Mesenchymal stem cell (in vitro differentiated cells and primary cell): ENCODE measurements around the gene PAPPA2.
A peak's percentile ranks its signal among the peaks of the same experiment; 100 is the strongest.
"Not testable (repeated sequence)": the region's sequence is repeated elsewhere in the genome, so short reads cannot be mapped to it uniquely, and the experiment has no call there.

Source experiments
- DNase-seq: peaks from one replicate; pipeline ENCODE4 v3.0.0-alpha.2; 2013
- H2AFZ ChIP-seq: one replicate; pipeline ENCODE4 v1.6.1; 2013; ENCODE audit warnings: low read depth, mild to moderate bottlenecking, control low read depth, inconsistent platforms, low read length, moderate library complexity
- H2AK5ac ChIP-seq: 2 replicates; pipeline ENCODE4 v1.6.1; 2013; ENCODE audit warnings: low read length, moderate library complexity, mild to moderate bottlenecking, inconsistent platforms; ENCODE audit not compliant: severe bottlenecking
- H2BK120ac ChIP-seq: one replicate; pipeline ENCODE4 v1.6.1; 2013; ENCODE audit warnings: low read depth, mild to moderate bottlenecking, inconsistent platforms, low read length, moderate library complexity
- H2BK12ac ChIP-seq, 2 experiments: one replicate each; pipeline ENCODE4 v1.6.1; 2013; ENCODE audit warnings: inconsistent platforms in 2 of 2, low read length in 2 of 2, mild to moderate bottlenecking in 2 of 2, moderate library complexity in 2 of 2, control low read depth in 1 of 2
- H2BK15ac ChIP-seq: one replicate; pipeline ENCODE4 v1.6.1; 2013; ENCODE audit warnings: mild to moderate bottlenecking, low read depth, inconsistent platforms; ENCODE audit not compliant: poor library complexity, severe bottlenecking
- H2BK5ac ChIP-seq: 2 replicates; pipeline ENCODE4 v1.6.1; 2013; ENCODE audit warnings: low read depth, mild to moderate bottlenecking, low read length, control low read depth, inconsistent platforms; ENCODE audit not compliant: poor library complexity, severe bottlenecking
- H3K14ac ChIP-seq, 2 experiments: one replicate each; pipeline ENCODE4 v1.6.1; 2013; ENCODE audit warnings: inconsistent platforms in 2 of 2, low read length in 2 of 2, control low read depth in 1 of 2, mild to moderate bottlenecking in 1 of 2, moderate library complexity in 1 of 2
- H3K18ac ChIP-seq, 2 experiments: one replicate each; pipeline ENCODE4 v1.6.1; 2013; ENCODE audit warnings: inconsistent platforms in 2 of 2, low read length in 2 of 2, control low read depth in 1 of 2, low read depth in 1 of 2, mild to moderate bottlenecking in 1 of 2
- H3K23ac ChIP-seq, 2 experiments: one replicate each; pipeline ENCODE4 v1.6.1; 2013; ENCODE audit warnings: inconsistent platforms in 2 of 2, low read length in 2 of 2, mild to moderate bottlenecking in 2 of 2, moderate library complexity in 2 of 2, control low read depth in 1 of 2
- H3K27ac ChIP-seq: 2 replicates; pipeline ENCODE4 v1.5.1; 2013; ENCODE audit warnings: mild to moderate bottlenecking, moderate library complexity, low read length, control low read depth, inconsistent platforms; ENCODE audit not compliant: poor library complexity, severe bottlenecking
- H3K27me3 ChIP-seq, 2 experiments: 2 replicates each; pipeline versions ENCODE4 v1.6.1 to v1.7.0; 2013; ENCODE audit warnings: low read length in 2 of 2, mild to moderate bottlenecking in 2 of 2, moderate library complexity in 2 of 2, control low read depth in 1 of 2, inconsistent platforms in 1 of 2; ENCODE audit not compliant: control insufficient read depth in 1 of 2, insufficient read depth in 1 of 2
- H3K36me3 ChIP-seq, 2 experiments: 2 replicates each; pipeline versions ENCODE4 v1.6.1 to v1.7.0; 2013; ENCODE audit warnings: low read length in 2 of 2, control low read depth in 1 of 2, inconsistent platforms in 1 of 2, low read depth in 1 of 2, mild to moderate bottlenecking in 1 of 2; ENCODE audit not compliant: insufficient read depth in 2 of 2, control insufficient read depth in 1 of 2
- H3K4ac ChIP-seq, 2 experiments: one replicate each; pipeline ENCODE4 v1.6.1; 2013; ENCODE audit warnings: inconsistent platforms in 2 of 2, low read length in 2 of 2, mild to moderate bottlenecking in 2 of 2, moderate library complexity in 2 of 2, control low read depth in 1 of 2, low read depth in 1 of 2
- H3K4me1 ChIP-seq: 2 replicates; pipeline ENCODE4 v1.6.1; 2013; ENCODE audit warnings: low read depth, low read length, control low read depth; ENCODE audit not compliant: control insufficient read depth, insufficient read depth
- H3K4me2 ChIP-seq: 2 replicates; pipeline ENCODE4 v1.6.1; 2013; ENCODE audit warnings: low read length, mild to moderate bottlenecking, inconsistent platforms; ENCODE audit not compliant: poor library complexity, severe bottlenecking
- H3K4me3 ChIP-seq, 2 experiments: 2 replicates each; pipeline versions ENCODE4 v1.5.1 to v1.7.0; 2013; ENCODE audit warnings: low read length in 2 of 2, mild to moderate bottlenecking in 2 of 2, control low read depth in 1 of 2, low read depth in 1 of 2; ENCODE audit not compliant: insufficient read depth in 1 of 2
- H3K79me1 ChIP-seq: replicated peaks from 2 replicates; pipeline ENCODE4 v1.6.1; 2013; ENCODE audit warnings: mild to moderate bottlenecking, control low read depth, low read length, inconsistent platforms; ENCODE audit not compliant: poor library complexity, severe bottlenecking
- H3K9ac ChIP-seq: 2 replicates; pipeline ENCODE4 v1.7.0; 2013; ENCODE audit warnings: mild to moderate bottlenecking, low read length, moderate library complexity
- H3K9me3 ChIP-seq: 2 replicates; pipeline ENCODE4 v1.7.0; 2013; ENCODE audit warnings: mild to moderate bottlenecking, low read length; ENCODE audit not compliant: control insufficient read depth
- H4K8ac ChIP-seq: one replicate; pipeline ENCODE4 v1.6.1; 2013; ENCODE audit warnings: inconsistent platforms, mild to moderate bottlenecking, low read length, moderate library complexity
- H4K91ac ChIP-seq: one replicate; pipeline ENCODE4 v1.6.1; 2013; ENCODE audit warnings: mild to moderate bottlenecking, low read length, inconsistent platforms
- WGBS: methylation state at CpG from one replicate; pipeline ENCODE4 v1.1.7; 2013; ENCODE audit warnings: mixed read lengths; 5-methylcytosine and 5-hydroxymethylcytosine counted together

The PAPPA2 gene

DNA sequence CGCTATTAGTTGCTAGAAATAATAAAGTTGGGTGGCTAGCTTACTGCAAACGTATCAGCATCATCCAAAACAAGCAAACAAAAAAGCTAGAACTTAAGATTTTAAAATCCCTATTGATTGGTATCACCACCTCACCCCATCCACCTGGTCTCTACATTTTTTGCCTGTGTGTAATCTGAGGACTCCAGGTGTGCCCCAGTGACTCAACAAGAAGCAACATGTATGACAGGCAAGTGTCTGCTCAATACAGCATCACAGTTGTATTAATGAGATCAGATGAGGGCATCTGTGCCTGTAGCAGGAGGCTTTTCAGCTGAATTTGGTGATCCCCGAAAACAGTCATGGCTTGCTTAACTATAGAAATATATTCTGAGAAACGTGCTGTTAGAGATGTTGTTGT, 14.6 kb upstream of the PAPPA2 start:
- H3K4me1 ChIP-seq = no peaks in the 10 kb centered on the region
- no peak overlapping the region for H3K27ac ChIP-seq
- no peak overlapping the region for H2AK5ac ChIP-seq
- no peak overlapping the region for H3K4me2 ChIP-seq
- DNase-seq = no peak
- no peaks in the 10 kb centered on the region for H3K27me3 ChIP-seq
- H3K9ac ChIP-seq = no peak overlapping the region
- H3K18ac ChIP-seq = no peak overlapping the region
- H3K79me1 ChIP-seq = no peaks in the 10 kb centered on the region
- H2BK120ac ChIP-seq = no peak overlapping the region
- H3K36me3 ChIP-seq = no peaks in the 10 kb centered on the region
- WGBS = 73% methylated on average over 3 of the region's 4 CpGs
- H2BK5ac ChIP-seq = no peak overlapping the region
- H3K4me3 ChIP-seq = no peak overlapping the region
- no peak overlapping the region for H2BK15ac ChIP-seq
- H4K8ac ChIP-seq = no peak overlapping the region
- H2BK12ac ChIP-seq = no peak overlapping the region
- no peak overlapping the region for H3K4ac ChIP-seq
- no peak overlapping the region for H2AFZ ChIP-seq
- H3K14ac ChIP-seq = no peak overlapping the region
- no peak overlapping the region for H4K91ac ChIP-seq
- no peak overlapping the region for H3K23ac ChIP-seq
- H3K9me3 ChIP-seq = peaks cover 4% of the 10 kb centered on the region

DNA sequence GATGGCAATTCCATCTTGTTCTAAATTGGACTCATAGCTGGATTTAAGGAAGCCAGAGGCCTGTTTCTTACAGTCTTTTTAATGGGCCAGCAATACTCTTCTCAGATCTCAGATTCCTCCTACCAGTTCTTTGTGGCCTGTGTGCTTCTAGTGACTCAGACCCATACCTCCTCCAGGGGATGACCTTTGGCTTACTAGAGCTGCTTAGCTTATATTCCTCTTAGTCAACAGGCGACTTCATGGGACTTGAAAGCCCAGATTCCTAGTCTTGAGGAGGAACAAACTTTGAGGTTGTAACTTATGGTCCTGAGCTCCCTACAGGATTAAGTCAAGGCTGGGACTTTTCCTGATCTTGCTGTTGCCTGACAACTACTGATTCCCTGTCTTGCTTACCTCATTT, 12.4 kb upstream of the PAPPA2 start:
- Histone ChIP-seq H3K4me1 (no peaks in the 10 kb centered on the region), H3K18ac (no peak overlapping the region), H3K4ac (no peak overlapping the region), H3K36me3 (no peaks in the 10 kb centered on the region), H3K27ac (no peak overlapping the region), H2AK5ac (no peak overlapping the region), H3K79me1 (no peaks in the 10 kb centered on the region), H3K27me3 (no peaks in the 10 kb centered on the region), H2AFZ (no peak overlapping the region), H3K14ac (no peak overlapping the region), H2BK120ac (no peak overlapping the region), H2BK5ac (no peak overlapping the region), H3K23ac (no peak overlapping the region), H3K9me3 (peaks cover 4% of the 10 kb centered on the region), H4K91ac (no peak overlapping the region), H3K4me2 (no peak overlapping the region), H4K8ac (no peak overlapping the region), H3K9ac (no peak overlapping the region), H2BK12ac (no peak overlapping the region), H2BK15ac (no peak overlapping the region), H3K4me3 (no peak overlapping the region)
- peak; percentile 37 for DNase-seq
- WGBS = 14% methylated on average over 1 of the region's 1 CpG

DNA sequence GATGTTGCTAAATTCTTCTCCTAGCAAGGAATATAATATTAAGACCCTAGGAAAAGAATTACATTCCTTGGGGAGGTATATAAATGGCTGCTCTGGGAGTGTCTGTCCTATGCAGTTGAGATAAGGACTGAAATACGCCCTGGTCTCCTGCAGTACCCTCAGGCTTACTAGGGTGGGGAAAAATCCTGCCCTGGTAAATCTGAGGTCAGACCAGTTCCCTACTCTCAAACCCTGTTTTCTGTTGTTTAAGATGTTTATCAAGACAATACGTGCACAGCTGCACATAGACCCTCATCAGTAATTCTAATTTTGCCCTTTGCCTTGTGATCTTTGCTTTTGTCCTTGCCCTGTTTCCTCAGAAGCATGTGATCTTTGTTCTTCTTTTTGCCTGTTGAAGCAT, 11.2 kb upstream of the PAPPA2 start:
- H3K4me3 ChIP-seq, H3K4me2 ChIP-seq, H3K36me3 ChIP-seq, DNase-seq, H4K8ac ChIP-seq, H2AK5ac ChIP-seq, H2BK120ac ChIP-seq, H3K23ac ChIP-seq, H3K4ac ChIP-seq, H3K14ac ChIP-seq, H2BK5ac ChIP-seq, H2BK15ac ChIP-seq, H3K79me1 ChIP-seq, H3K4me1 ChIP-seq, H3K18ac ChIP-seq, H4K91ac ChIP-seq, H3K9ac ChIP-seq, H3K27ac ChIP-seq, H3K27me3 ChIP-seq, H3K9me3 ChIP-seq, H2BK12ac ChIP-seq, H2AFZ ChIP-seq: not testable (repeated sequence)
- WGBS = 62% methylated on average over 2 of the region's 2 CpGs

DNA sequence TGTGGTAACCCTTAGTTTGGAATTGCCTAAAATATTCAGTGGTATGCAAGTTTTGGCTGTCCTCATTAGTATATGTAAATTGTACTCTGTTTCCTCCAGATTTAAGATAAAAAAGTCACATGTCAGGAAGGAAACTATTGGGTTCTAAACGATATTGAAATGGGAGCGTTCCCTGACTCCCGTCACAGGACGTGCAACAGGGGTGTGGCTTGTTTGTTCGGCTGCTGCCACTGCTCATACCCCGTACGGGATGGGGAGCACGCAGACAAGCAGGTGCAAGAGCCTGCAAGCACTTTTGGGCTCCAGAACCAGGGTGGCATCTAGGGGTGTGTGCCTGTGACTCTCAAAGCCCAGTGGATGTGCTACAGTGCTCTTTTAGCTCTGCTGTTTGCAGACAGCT, 6.2 kb upstream of the PAPPA2 start:
- Histone ChIP-seq H2AK5ac (no peak overlapping the region), H3K9ac (no peak overlapping the region), H2BK15ac (no peak overlapping the region), H3K9me3 (peaks cover 6% of the 10 kb centered on the region), H2AFZ (no peak overlapping the region), H3K27me3 (no peaks in the 10 kb centered on the region), H4K8ac (no peak overlapping the region), H3K18ac (no peak overlapping the region), H3K4me2 (no peak overlapping the region), H3K23ac (no peak overlapping the region), H3K36me3 (no peaks in the 10 kb centered on the region), H3K4ac (no peak overlapping the region), H2BK5ac (no peak overlapping the region), H3K4me3 (no peak overlapping the region), H2BK120ac (no peak overlapping the region), H2BK12ac (no peak overlapping the region), H3K14ac (no peak overlapping the region), H3K4me1 (no peaks in the 10 kb centered on the region), H3K27ac (no peak overlapping the region), H4K91ac (no peak overlapping the region), H3K79me1 (no peaks in the 10 kb centered on the region)
- WGBS = 89% methylated on average over 8 of the region's 8 CpGs
- no peak for DNase-seq
